ENCODE results near the gene SLC25A25.

DNA sequence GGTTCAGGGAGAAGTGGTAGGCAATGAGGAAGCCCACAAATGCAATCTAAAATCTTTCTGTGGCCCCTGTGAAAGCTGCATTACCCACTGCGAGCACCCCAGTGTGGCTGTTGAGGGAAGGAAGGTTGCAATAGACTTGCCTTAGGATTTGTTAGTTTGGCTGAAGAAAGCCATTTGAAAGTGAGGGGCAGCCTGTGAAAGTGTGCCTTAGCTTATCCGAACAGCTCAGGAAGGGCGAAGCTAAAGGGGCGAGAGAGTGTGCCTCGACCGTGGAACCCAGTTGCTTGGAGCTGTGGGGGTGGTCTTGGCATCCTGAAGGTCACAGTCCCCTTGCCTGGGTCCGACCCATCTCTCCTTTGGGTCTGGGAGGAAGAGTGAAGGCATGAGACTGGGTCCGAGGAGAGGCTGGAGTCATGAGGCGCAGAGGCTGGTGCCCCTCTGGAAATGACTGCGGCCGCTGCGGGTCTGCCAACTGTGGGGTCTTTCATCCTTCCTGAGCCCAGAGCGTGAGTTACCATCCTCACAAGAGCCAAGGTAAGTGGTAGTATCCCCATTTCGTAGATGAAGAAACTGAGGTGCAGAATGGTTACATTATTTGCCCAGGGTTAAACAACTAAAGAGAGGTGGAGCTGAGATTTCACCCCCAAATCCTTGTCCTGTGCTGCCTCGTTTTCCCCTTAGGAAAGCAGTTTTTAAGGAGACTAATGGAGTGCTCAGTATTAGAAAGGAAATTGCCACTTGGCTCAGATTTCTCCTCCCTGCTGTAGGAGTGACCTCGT, 24.4 kb downstream of the SLC25A25 start:
- TF ChIP-seq POLR2AphosphoS5 (IDR thresholded peaks at IDR 0.05; ENCODE audit: low read depth, low read length): no peak
- no peak for TF ChIP-seq POLR2A (IDR thresholded peaks at IDR 0.05; ENCODE audit: low read depth, low read length)
- TF ChIP-seq SPI1 (IDR thresholded peaks at IDR 0.05; ENCODE audit: low read depth, low read length): no peak
- TF ChIP-seq TAF1 (IDR thresholded peaks at IDR 0.05; ENCODE audit: low read depth, low read length): no peak
- TF ChIP-seq POU2F2 (IDR thresholded peaks at IDR 0.05; ENCODE audit: low read depth, low read length): no peak
- TF ChIP-seq PAX5 (IDR thresholded peaks at IDR 0.05; ENCODE audit: insufficient read depth, low read length, severe bottlenecking): no peak

Measured in GM12891 (cell line).